ENCODE data around the gene COQ10B.

DNA sequence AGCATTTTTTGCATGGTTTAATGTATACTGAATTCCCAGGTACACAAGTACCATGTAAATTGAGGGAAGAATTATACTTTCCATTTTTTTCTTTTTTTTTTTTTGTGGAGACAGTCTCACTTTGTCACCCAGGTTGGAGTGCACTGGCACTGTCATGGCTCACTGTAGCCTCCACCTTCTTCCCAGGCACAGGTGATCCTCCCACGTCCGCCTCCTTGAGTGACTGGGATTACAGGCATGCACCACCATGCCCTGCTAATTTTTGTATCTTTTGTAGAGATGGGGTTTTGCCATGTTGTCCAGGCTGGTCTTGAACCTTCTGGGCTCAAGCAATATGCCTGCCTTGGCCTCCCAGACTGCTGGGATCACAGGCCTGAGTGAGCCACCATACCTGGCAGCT is 50.6 kb downstream of the COQ10B start:
- TF ChIP-seq, protein P1, sequence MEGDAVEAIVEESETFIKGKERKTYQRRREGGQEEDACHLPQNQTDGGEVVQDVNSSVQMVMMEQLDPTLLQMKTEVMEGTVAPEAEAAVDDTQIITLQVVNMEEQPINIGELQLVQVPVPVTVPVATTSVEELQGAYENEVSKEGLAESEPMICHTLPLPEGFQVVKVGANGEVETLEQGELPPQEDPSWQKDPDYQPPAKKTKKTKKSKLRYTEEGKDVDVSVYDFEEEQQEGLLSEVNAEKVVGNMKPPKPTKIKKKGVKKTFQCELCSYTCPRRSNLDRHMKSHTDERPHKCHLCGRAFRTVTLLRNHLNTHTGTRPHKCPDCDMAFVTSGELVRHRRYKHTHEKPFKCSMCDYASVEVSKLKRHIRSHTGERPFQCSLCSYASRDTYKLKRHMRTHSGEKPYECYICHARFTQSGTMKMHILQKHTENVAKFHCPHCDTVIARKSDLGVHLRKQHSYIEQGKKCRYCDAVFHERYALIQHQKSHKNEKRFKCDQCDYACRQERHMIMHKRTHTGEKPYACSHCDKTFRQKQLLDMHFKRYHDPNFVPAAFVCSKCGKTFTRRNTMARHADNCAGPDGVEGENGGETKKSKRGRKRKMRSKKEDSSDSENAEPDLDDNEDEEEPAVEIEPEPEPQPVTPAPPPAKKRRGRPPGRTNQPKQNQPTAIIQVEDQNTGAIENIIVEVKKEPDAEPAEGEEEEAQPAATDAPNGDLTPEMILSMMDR (IDR thresholded peaks at IDR 0.05 in 4 of 5, conservative IDR thresholded peaks at IDR 0.05 in 1 of 5): no peak
- no peak for TF ChIP-seq POLR2A (IDR thresholded peaks at IDR 0.05)
